ENCODE measurements around the gene SH3RF1.

- TF ChIP-seq CTCF (IDR thresholded peaks at IDR 0.05) (no peak), POLR2AphosphoS5 (IDR thresholded peaks at IDR 0.05) (no peak), POLR2A (IDR thresholded peaks at IDR 0.05) (no peak)
These were observed 121.9 kb downstream of the SH3RF1 start for GRCh38 chr4:169148885-169149284.
